ENCODE data around the gene CEMIP.
A peak's percentile ranks its signal among the peaks of the same experiment; 100 is the strongest.

The CEMIP gene

GRCh38 chr15:80999623-81000036 is 220.5 kb downstream of the CEMIP start:
- no peak for DNase-seq

- DNase-seq, result peak in 8 of 56 donors; percentile 32 to 61 (median 46)
Measured at GRCh38 chr15:81000144-81000623, 221.0 kb downstream of the CEMIP start.

- DNase-seq, result peak in 53 of 56 donors; percentile 28 to 84 (median 70)
Measured at GRCh38 chr15:81000624-81001151, 221.5 kb downstream of the CEMIP start, which contains the start of gene TLNRD1. TLNRD1 (plus strand) TSS chr15:81000923; CDS start chr15:81002272, 1,349 bp downstream.
